ENCODE results near the gene ALKBH4.
"Not testable (repeated sequence)": the region's sequence is repeated elsewhere in the genome, so short reads cannot be mapped to it uniquely, and the experiment has no call there.

The ALKBH4 gene

GRCh38 chr7:102478314-102479208 is 13.9 kb upstream of the ALKBH4 start, which contains the start of gene POLR2J:
TSS of gene POLR2J (minus strand) at chr7:102478922. CDS start at chr7:102478860, 62 bp downstream.
- DNase-seq (ENCODE audit: low read depth in 3 of 3, low spot score in 1 of 3), result peak; percentile 76 to 99 (median 85)

DNA sequence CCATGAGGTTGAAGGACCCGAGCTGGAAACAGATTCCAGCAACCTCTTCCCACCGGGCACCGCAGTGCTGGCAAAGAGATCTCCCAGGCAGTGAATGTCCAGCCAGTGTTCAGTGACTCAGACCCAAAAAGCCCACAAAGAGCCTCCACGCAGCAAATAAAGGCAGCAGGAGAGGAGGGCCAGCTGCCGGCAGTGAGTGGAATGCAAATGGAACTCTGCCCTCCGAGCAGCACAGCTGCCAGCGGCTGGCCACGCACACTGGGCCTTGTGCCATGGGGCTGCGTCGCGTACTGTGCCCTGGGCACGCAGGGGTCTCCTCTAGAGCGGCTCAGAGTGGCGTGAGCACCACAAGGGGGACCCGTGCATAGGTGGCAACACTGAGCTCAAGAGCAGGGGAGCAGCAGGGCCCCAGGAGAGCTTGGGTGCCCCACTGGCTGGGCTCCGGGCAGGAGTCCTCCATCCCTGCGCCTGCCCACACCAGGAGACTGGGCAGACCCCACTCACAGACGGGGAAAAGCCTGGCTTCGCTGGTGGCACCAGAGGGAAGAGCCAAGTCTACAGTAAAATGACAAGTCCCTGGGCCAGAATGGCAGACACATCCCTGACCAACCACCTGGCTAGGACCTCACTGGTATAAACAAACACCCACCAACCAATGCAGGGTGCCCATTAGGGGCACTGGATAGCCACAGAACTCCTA is 10.2 kb upstream of the ALKBH4 start:
- DNase-seq (ENCODE audit: low read depth in 3 of 3, low spot score in 1 of 3), result not testable (repeated sequence)

DNA sequence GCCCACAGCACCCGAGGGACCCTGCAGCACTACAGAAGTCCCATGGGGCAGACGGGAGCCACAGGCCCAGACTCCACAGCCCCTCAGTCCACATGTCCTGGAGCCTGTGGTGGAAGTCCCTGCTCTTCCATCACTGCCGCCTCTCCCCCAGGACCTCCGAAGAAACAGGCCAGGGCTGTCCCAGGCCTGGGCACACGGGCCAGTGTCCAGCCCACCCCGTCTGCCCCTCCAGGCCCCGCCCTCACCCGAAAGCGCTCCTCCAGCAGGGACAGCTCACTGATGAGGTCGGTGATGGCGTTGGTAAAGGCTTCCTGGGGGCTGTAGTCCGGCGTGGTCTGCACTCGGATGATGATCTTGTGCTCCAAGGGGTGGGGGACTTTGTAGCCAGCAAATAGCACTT is 9.5 kb upstream of the ALKBH4 start:
- DNase-seq (ENCODE audit: low read depth in 3 of 3, low spot score in 1 of 3), result not testable (repeated sequence)

GRCh38 chr7:102473271-102473991 is 8.8 kb upstream of the ALKBH4 start:
- DNase-seq (ENCODE audit: low read depth in 3 of 3, low spot score in 1 of 3), result no peak

GRCh38 chr7:102472126-102473041 is 7.7 kb upstream of the ALKBH4 start:
- DNase-seq (ENCODE audit: low read depth in 3 of 3, low spot score in 1 of 3), result no peak

DNA sequence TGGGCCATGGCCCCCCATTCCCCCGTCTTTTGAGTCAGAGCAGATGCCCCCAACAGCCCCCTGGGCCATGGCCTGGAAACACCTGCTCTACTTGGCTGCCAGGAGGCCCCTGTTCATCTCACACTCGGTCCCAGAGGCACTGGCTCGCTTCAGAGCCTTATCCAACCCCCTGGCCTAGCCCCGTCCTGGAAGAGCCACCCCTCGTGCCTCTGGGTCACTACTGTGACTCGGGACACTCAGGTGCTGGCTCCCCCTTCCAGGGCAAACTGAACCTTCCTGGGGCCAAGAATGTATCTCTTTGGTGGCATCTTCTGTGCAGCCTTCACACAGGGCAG is 7.1 kb upstream of the ALKBH4 start:
- no peak for DNase-seq (ENCODE audit: low read depth in 3 of 3, low spot score in 1 of 3)

- no peak for DNase-seq (ENCODE audit: low read depth in 3 of 3, low spot score in 1 of 3)
Measured at GRCh38 chr7:102469972-102470825, 5.5 kb upstream of the ALKBH4 start.

DNA sequence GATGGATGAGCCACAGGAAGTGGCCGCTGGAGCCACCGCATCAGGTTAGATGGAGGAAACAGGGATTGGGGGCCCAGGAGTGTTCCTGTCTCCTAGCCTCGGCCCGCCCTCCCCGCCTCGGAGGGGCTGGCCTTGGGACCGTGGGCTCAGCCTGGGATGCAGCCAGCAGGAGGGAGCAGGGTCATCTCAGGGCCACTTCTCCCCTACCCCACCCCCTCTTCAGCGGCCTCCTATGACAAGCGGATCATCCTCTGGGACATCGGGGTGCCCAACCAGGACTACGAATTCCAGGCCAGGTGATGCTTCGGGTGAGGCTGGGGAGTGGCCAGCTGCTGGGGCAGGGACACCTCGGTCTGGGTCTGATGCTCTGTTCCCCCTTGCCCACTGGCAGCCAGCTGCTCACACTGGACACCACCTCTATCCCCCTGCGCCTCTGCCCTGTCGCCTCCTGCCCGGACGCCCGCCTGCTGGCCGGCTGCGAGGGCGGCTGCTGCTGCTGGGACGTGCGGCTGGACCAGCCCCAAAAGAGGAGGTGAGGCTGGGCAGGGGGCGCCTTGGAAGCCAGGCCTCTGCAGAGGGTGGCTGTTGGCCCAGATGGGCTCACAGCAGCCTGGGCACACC is 4.8 kb upstream of the ALKBH4 start:
- DNase-seq (ENCODE audit: low read depth in 3 of 3, low spot score in 1 of 3), result no peak

DNA sequence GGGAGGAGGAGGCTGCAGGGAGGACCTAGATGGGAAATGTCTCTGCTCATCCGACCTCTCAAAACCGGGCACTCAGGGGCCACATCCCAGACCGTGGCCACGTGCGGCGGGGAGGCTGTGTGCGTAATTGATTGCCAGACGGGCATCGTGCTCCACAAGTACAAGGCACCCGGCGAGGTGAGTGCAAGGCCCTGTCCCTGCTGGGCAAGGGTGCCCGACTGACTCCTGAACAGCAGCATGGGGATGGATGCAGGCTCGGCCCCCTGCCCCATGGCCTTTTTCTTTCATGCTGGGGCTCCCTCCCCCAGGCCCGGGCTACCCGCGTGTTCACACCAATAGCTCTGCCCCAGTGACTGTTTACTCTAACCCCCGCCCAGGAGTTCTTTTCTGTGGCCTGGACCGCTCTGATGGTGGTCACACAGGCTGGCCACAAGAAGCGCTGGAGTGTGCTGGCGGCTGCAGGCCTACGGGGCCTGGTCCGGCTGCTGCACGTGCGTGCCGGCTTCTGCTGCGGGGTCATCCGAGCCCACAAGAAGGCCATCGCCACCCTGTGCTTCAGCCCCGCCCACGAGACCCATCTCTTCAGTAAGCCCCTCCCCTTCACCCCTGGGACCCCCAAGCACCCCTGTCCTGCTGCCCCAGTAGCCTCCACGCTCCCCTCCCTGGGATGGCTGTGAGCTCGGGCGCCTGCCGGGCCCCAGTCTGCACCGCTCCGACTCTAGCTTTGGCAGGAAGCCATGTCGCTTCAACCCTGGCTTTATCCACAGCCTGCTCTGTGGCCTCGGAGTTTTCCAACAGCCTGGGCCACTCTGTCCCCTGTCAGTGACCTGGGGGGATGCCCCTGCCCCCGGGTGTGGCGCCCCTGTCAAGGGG is 4.1 kb upstream of the ALKBH4 start:
- no peak for DNase-seq (ENCODE audit: low read depth in 3 of 3, low spot score in 1 of 3)

DNA sequence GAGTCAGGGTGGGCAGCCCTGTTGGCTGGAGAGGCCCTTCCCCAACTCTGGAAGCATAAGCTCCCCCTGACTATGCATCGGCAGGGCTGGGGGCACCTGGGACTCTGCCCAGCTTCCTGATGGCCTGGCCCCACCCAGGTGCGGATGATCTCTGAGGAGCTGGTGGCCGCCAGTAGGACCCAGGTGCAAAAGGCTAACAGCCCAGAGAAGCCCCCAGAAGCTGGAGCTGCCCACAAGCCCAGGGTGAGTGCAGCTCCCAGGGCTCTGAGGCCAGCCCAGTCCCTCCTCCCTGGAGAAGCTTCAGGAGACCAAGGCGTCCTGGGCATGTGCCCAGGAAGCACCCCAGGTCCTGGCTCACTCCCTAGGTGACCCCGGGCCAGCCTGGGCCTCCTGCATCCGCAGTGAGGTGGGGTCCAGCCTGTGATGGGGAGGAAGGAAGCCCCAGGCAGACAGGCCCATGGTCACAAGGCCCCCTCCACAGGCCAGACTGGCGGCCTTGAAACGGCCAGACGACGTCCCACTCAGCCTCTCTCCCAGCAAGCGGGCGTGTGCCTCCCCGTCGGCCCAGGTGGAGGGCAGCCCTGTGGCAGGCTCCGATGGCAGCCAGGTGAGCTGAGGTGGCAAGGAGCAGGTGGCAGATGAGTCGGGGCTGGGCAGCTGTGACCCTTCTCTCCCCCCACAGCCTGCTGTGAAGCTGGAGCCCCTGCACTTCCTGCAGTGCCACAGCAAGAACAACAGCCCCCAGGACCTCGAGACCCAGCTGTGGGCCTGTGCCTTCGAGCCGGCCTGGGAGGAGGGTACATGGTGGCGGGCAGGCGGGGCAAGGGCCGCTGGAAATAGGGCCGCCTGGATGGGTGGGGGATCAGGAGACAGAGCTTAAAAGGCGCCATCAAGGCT is 3.2 kb upstream of the ALKBH4 start:
- DNase-seq (ENCODE audit: low read depth in 3 of 3, low spot score in 1 of 3), result no peak

DNA sequence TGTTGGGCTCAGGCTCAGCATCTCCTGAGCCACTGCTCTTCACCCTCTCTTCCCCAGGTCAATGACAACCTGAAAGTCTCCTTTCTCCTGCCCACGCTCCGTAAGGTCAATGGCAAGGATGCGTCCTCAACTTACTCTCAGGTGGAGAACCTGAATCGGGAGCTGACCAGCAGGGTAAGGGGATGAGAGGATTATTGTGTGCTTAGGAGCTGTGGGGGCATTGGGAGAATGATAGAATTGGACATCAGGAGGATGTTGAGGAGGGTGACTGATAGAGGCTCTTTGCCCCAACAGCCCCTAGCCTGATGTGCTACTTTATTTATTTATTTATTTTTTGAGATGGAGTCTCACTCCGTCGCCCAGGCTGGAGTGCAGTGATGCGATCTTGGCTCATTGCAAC is 1.4 kb upstream of the ALKBH4 start:
- no peak for DNase-seq (ENCODE audit: low read depth in 3 of 3, low spot score in 1 of 3)

GRCh38 chr7:102463841-102464576 is 654 bp downstream of the ALKBH4 start:
- no peak for DNase-seq (ENCODE audit: low read depth in 3 of 3, low spot score in 1 of 3)

DNA sequence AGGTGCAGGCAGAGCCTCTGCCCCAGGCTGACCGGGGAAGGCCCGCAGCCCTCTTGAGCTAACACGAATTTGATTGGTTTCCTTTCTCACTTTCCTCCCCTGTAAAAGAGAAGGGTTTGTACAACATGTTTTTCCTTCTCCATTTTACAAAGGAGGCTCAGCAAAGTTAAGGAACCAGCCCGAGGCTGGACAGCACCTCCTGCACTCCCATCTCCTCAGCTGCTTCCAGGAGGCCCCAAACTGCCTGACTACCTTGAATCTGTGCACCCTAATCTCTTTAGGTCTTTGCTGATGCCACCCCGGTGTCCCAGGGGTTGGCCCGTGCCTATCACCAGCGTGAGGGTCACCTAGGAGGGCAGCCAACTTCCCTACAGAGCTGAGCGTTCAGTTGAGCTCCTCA is 4.2 kb downstream of the ALKBH4 start:
- no peak for DNase-seq (ENCODE audit: low read depth in 3 of 3, low spot score in 1 of 3)

- no peak for DNase-seq (ENCODE audit: low read depth in 3 of 3, low spot score in 1 of 3)
Measured at GRCh38 chr7:102459221-102459844, 5.3 kb downstream of the ALKBH4 start.

- DNase-seq (ENCODE audit: low read depth in 3 of 3, low spot score in 1 of 3), result no peak
Measured at GRCh38 chr7:102457352-102457924, 7.2 kb downstream of the ALKBH4 start.

GRCh38 chr7:102456327-102456726 is 8.3 kb downstream of the ALKBH4 start:
- DNase-seq (ENCODE audit: low read depth in 3 of 3, low spot score in 1 of 3), result no peak
